Brain microvascular endothelial cell (primary cell): ENCODE measurements around the gene BCAR3.

Experiments used
- DNase-seq: peaks from one replicate; pipeline ENCODE4 v3.0.0-alpha.2; 2020
- H3K27ac ChIP-seq: fragments of 250-450 bp; sonication (Bioruptor Pico); 2 replicates; pipeline ENCODE4 v1.5.1; 2020; ENCODE audit warnings: mild to moderate bottlenecking, moderate library complexity
- H3K27me3 ChIP-seq: fragments of 250-450 bp; sonication (Bioruptor Pico); replicated peaks from 2 replicates; pipeline ENCODE4 v1.5.1; 2020; ENCODE audit warnings: mild to moderate bottlenecking
- H3K36me3 ChIP-seq: fragments of 250-450 bp; sonication (Bioruptor Pico); replicated peaks from 2 replicates; pipeline ENCODE4 v1.5.1; 2020; ENCODE audit warnings: mild to moderate bottlenecking
- H3K4me3 ChIP-seq: 2 replicates; pipeline ENCODE4 v1.5.1; 2011; ENCODE audit warnings: low read depth, mild to moderate bottlenecking, control low read depth, low read length, moderate library complexity
- CTCF ChIP-seq: IDR thresholded peaks from 2 replicates; pipeline ENCODE4 v1.5.1; 2011; ENCODE audit warnings: low read depth, mild to moderate bottlenecking, moderate library complexity, low read length, control low read depth, inconsistent platforms; ENCODE audit errors: missing control alignments
- in situ Hi-C: cut with HindIII; loops from 2 replicates; pipeline ENCODE4 v1.10.0; 2017; ENCODE audit warnings: low sequenced_read_pairs, low pct_ligation_motif_present

BCAR3 gene

DNA sequence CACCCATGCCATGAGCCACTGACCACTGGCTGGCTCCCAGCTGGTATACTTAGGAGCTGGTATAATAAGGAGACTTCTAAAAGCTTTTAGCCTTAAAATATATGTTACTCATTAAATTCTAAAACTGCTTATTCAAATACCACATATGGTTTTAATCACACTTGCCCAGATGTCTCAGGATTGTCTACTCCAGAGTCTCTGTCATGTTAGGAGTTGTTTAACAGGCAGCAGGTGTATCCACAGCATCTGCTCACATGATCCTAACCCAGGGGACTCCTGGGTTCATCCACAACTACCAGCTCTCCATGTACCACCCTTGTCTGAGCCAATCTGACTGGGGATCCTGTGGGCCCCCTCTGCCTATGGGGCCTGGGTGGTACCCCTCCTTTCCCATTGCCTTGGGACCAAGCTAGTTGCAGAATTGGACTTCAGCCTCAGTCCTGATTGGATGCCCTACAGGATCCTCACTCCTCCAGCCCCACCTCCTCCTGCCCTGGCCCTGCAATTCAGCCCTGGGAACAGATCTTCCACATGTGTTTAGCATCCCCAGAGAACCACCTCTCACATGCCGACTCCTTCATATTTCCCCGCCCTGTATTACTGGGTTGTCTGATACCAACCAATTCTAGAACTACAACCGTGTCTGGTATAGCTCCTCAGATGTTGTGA, 61.3 kb downstream of the BCAR3 start:
- in situ Hi-C loops, result no loop called here
- TF ChIP-seq CTCF, result no peak
- no peak overlapping the region for H3K4me3 ChIP-seq
- no peak overlapping the region for H3K27ac ChIP-seq
- H3K27me3 ChIP-seq, result no peaks in the 10 kb centered on the region
- no peak for DNase-seq
- no peaks in the 10 kb centered on the region for H3K36me3 ChIP-seq

- Histone ChIP-seq H3K27me3 (no peaks in the 10 kb centered on the region), H3K36me3 (no peaks in the 10 kb centered on the region), H3K27ac (no peak overlapping the region), H3K4me3 (no peak overlapping the region)
- no peak for DNase-seq
- in situ Hi-C loops, result no loop called here
- peak; percentile 8 for TF ChIP-seq CTCF
Observed at GRCh38 chr1:93619507-93620171, 62.0 kb downstream of the BCAR3 start.

DNA sequence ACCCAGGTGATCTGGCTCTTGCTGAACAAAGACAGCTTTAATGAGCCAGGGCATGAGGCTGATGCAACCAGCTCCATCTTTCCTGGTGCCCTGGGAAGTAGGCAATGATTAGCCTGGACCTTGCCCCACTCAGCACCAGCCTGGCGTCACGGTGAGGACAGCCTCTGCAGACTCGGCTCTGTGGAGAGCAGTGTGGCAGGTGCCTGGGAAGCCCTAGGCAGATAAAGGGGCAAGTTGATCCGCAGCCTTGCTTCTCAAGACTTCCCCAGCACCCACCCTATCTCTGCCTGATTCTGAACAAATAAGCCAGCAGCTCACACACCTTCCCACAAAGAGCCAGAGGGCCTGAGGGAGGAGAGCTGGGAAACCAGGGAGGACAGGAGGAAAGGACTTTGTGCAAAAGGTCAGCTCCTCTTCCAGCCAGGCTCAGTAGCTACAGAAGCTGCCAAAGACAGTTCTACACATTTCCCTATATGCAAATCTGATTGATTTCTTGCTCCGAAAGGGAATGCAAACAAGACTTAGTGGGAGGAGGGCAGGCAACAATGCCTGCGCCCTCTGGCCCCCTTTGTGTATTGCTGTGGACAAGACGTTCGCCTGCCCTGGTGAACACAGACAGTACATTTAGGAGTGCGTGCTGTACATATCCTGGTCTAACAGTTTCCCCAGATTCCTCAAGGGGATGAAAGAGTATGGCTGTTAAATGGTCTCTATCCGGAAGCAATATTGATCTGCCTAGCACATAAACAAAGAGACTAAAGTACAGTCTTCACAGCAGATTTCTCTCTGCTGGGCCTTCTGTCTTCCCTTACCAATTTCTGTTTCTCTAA, 63.8 kb downstream of the BCAR3 start:
- Histone ChIP-seq H3K27ac (no peak overlapping the region), H3K4me3 (no peak overlapping the region), H3K27me3 (no peaks in the 10 kb centered on the region), H3K36me3 (no peaks in the 10 kb centered on the region)
- no peak for TF ChIP-seq CTCF
- in situ Hi-C loops, result no loop called here
- no peak for DNase-seq

- Histone ChIP-seq H3K4me3 (no peak overlapping the region), H3K27ac (peak overlapping the region; percentile 82), H3K27me3 (no peaks in the 10 kb centered on the region), H3K36me3 (no peaks in the 10 kb centered on the region)
- no peak for DNase-seq
- in situ Hi-C loops, result no loop called here
- TF ChIP-seq CTCF, result no peak
Observed at GRCh38 chr1:93616996-93617669, 64.5 kb downstream of the BCAR3 start.

DNA sequence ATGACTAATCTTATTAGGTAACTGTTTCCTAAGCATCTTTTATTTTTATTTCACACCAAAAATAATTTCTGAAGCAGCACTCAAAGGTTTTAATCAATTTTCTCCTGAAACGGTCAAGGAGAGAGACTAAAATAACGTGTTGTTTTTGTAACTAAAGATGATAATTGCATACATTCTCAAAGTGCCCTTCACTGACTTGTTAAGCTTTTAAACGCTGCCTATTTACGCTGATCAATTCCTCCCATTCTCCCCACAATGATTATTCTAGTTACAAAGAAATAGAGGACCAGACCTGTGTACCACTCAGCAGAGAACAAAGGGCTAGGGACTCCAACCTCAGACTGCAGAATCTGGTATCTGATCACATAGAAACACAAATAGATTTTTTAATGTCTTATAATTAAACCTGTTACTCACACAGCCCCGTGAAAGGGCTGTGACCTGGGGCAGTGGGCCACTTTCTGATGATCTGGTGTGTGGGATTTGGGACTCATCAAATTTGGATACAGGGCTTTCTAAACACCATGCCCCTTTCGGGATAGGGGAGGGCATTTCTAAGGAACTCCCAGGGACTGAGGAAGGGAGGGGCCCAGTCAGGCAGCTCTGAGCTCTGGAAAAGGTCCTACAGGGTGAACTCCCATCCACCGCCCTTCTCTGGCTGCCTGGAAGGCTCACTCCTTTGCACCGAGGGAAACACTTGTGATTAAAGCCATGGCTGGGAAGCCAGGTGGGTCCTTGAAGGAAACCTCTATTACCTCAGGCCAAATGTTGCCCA, 65.2 kb downstream of the BCAR3 start:
- no peak overlapping the region for H3K4me3 ChIP-seq
- no peaks in the 10 kb centered on the region for H3K27me3 ChIP-seq
- peak overlapping the region; percentile 82 for H3K27ac ChIP-seq
- in situ Hi-C loops, result no loop called here
- H3K36me3 ChIP-seq, result no peaks in the 10 kb centered on the region
- no peak for DNase-seq
- TF ChIP-seq CTCF, result no peak
